Epithelial cell of prostate (primary cell): ENCODE data around the gene ZBTB20.

Experiments used
- DNase-seq: peaks from one replicate; pipeline ENCODE4 v3.0.0-alpha.2; 2011; ENCODE audit warnings: low read depth, low spot score
- H3K27ac ChIP-seq: fragments of 450-650 bp; 2 replicates; pipeline ENCODE4 v1.5.1; 2017; ENCODE audit warnings: mild to moderate bottlenecking

Gene ZBTB20

GRCh38 chr3:114377426-114377825 lies 769.7 kb downstream of the ZBTB20 start:
- no peak overlapping the region for H3K27ac ChIP-seq
- DNase-seq, result no peak

DNA sequence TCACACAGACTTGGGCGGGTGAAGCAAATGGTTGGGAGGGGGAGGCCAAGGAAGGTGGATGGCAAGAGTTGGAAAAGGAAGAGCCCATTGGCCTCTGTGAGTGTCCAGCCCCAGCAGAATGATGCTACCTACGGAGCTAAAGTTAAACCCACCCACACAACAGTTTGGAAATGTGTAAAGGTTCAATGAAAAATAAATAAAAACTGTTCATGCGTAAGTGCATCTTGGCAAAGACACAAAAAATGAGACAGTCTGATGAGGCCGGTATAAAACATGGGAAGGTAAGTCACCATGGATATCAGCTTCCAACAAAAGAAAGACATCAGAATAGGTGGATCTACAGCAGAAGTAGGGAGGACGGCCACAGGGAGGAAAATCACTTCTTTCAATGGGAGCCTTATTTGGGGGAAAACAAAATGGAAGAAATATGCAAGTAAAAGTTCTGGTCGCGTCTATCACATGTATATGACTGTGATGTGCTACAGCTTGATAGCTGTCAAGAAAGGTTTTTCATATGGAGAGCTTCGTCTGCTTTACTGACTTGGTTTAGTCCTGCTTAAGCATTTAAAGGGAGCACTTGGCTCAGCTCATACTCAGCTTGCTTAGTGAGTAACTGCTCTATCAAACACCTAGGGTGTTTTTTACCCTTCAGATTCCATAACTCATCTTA lies 770.4 kb downstream of the ZBTB20 start:
- H3K27ac ChIP-seq, result no peak overlapping the region
- no peak for DNase-seq

- no peak for DNase-seq
- H3K27ac ChIP-seq, result no peak overlapping the region
Measured at GRCh38 chr3:114375608-114376421, 771.3 kb downstream of the ZBTB20 start.

GRCh38 chr3:114374433-114374990 lies 772.6 kb downstream of the ZBTB20 start:
- no peak for DNase-seq
- no peak overlapping the region for H3K27ac ChIP-seq

DNA sequence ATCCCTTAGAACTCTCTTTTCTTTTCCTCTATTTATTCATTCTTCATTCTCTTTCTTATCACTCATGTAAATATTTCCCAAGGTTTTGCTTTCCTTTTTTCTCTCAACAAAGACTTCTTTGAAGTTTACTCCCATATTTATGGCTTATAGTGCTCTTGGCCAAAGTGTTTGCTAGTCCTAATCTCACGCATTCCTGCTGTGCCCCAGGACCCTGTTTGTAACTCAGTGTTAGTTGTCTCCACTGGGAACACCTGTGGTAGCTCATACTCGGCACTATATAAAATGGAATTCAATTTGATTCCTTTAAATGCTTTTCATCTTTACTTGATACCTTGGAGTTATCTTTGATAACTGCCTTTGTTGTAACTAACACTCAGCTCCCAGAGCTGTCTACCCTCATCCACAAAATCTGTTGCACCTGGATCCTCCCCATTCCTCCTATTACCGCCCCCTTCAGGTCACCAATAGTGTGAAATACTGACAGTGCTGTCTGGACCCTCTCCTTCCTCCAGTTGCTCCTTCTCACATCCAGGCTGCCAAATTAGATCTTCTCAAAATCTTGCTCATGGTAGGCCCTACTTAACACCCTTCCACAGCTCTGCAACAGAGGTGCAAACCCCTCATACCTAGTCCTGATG lies 776.4 kb downstream of the ZBTB20 start:
- H3K27ac ChIP-seq, result no peak overlapping the region
- DNase-seq, result no peak

- H3K27ac ChIP-seq, result no peak overlapping the region
- no peak for DNase-seq
Measured at GRCh38 chr3:114365909-114366308, 781.2 kb downstream of the ZBTB20 start.

DNA sequence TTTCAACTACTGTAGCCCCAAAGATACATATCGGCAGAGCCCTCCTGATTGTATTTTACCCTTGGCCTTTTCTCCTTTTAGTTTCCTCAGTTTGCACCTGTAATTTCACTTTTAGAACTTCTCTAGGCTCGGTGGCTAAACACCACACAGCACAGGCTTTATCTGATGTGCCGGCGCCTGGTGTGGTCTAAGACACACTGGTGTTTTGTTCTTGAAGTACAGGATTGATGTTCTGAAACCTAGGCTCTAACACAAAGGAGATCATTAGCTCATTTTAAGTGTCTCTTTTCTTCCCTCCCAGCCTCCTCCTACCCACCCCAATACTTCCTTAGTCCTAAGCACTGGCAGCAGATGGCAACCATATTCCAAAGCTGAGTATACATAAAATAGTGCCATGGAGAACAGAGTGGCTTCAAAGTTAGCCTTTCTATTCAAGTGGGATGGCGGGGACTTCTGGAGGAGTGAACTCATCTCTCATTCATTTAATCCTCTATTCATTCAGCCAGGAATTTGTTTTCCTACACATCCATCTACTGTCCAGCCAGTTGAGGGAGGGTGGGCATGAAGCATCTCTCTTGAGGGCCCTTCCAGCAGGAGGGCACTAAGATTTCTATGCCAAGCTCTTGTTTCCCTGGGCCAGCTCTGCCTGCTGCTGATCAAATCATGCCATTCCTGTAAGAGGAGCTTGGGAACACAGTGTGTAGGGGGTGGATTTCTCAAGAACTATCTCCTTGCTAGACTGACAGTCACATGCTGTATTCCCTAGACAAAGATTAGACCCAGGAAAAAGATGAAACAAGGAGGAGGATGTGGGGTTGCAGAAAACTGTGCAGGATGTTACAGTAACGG lies 782.1 kb downstream of the ZBTB20 start:
- no peak for DNase-seq
- H3K27ac ChIP-seq, result no peak overlapping the region

DNA sequence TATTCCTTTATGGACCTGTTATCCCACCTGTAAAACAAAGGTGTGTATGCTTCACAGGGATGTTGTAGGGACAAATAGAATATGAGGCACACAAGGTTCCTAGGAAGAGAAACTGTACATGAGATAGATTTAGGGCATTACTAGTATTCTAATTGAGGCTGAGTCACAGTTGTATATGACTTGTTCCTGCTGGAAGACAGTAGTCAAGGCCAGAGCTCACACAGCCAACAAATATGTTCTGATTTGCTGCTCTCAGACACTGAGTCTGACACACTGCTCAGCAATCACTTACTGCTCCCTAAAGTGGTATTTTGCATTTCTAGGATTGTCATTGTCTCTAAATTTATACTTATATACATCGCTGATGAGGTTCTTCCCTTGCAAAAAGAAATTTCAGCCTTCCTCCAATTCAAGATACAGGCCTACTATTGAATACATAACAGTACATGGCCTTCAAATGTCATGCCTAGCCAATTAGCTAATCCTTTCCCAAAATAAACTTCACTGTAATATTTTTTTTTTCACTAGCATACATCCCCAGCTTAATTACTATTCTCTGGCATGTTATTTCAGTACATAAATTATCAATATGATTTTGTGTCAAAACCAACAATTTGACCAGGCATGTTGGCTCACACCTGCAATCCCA lies 783.4 kb downstream of the ZBTB20 start:
- DNase-seq, result peak; percentile 41
- H3K27ac ChIP-seq, result peak overlapping the region; percentile 1

DNA sequence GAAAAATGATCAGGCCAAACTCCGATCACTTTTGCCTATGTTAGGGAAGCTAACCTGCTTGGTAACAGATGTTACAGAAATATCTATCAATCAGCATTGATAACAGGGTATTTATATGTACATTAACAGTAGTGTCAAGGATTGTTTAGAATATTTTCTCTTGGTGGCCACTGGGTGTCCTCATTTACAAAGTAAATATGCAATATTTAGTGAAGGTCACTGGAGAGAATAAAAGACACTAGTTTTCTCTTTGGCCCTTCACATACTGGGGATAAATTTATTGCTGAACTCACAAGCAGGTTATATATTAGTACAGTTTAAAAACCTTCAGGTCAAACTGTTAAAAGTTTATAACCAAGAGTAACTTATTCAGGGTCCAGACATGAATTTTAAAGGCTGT lies 784.3 kb downstream of the ZBTB20 start:
- no peak for DNase-seq
- no peak overlapping the region for H3K27ac ChIP-seq

GRCh38 chr3:114361391-114361790 lies 785.7 kb downstream of the ZBTB20 start:
- no peak overlapping the region for H3K27ac ChIP-seq
- DNase-seq, result no peak

- no peak overlapping the region for H3K27ac ChIP-seq
Measured at GRCh38 chr3:114356525-114356924, 790.6 kb downstream of the ZBTB20 start.

DNA sequence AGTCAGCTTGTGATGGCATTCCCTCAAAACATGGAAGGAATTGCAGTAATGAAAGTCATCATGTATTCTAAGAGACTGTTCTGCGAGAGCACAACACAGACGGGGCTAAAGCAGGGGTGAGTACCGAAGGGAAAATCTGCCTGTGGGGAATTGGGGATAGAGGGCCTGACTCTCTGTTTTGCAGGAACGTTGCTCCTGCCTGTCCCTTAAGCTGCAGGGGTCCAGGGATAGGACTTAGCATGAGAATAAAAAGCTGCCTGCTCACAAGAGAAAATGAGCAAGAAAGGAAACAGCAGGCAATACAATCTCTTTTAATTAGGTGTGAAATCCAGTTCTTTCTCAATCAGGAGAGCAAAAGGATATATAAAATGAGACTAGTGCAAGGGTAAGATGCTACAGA lies 791.0 kb downstream of the ZBTB20 start:
- DNase-seq, result no peak
- H3K27ac ChIP-seq, result no peak overlapping the region

More at GRCh38 chr3:114356525-114356924, 790.6 kb downstream of the ZBTB20 start:
- DNase-seq, result no peak

DNA sequence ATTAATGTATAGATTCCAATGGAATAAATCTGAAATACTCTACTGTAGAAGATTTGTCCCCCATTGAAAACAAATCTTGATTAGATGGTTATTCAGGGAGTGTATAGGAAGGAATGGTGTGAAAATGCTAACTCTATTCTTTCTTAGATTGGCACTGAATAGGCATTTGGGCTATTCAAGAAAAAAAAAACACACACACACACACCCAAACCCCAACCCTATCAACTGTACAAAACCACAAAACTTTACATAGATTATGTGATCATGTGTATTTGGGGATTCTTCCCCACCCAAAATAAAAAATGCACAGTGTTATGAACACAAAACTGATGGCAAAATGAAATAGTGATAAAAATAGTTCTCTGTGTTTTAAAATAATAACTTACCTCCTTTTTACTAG lies 791.4 kb downstream of the ZBTB20 start:
- no peak overlapping the region for H3K27ac ChIP-seq

GRCh38 chr3:114351822-114352145 lies 795.3 kb downstream of the ZBTB20 start:
- no peak for DNase-seq
- no peak overlapping the region for H3K27ac ChIP-seq

More for the DNA sequence above, 791.4 kb downstream of the ZBTB20 start:
- no peak for DNase-seq

GRCh38 chr3:114351123-114351821 lies 795.8 kb downstream of the ZBTB20 start:
- no peak overlapping the region for H3K27ac ChIP-seq
- no peak for DNase-seq

GRCh38 chr3:114350690-114351089 lies 796.4 kb downstream of the ZBTB20 start:
- H3K27ac ChIP-seq, result no peak overlapping the region
- DNase-seq, result no peak

- no peak overlapping the region for H3K27ac ChIP-seq
- DNase-seq, result no peak
Measured at GRCh38 chr3:114350271-114350670, 796.8 kb downstream of the ZBTB20 start.

DNA sequence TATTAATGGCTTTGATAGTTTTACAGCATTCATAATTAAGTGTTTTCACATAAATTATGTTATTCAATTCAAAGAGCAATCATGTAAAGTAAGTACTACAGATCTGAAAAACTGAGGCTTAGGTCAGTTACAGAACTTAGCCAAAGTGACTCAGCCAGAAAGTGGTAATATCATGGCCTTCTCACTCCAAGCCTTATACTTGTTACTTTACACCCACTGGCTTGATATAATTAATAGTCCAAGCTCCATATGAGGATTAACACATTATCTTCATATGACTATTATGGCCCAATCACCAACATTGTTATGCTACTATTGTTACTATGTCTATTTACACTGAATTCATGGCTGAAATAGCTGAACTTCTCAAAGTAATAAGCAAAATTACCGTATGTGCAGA lies 802.6 kb downstream of the ZBTB20 start:
- no peak overlapping the region for H3K27ac ChIP-seq
- no peak for DNase-seq
